NCI-H2171 (cell line): ENCODE data around the gene MEF2A.

ENCODE experiments used
- DNase-seq: peaks from one replicate; lab custom pipeline; 2025; lab: John Stamatoyannopoulos, UW

Gene MEF2A

GRCh38 chr15:99564221-99565048 lies 1.3 kb upstream of the MEF2A start:
- DNase-seq, result peak; percentile 52

GRCh38 chr15:99565049-99565298 lies 810 bp upstream of the MEF2A start:
- DNase-seq, result no peak

GRCh38 chr15:99566157-99566897 lies 543 bp downstream of the MEF2A start:
- DNase-seq, result peak; percentile 32

GRCh38 chr15:99568625-99569352 lies 3.0 kb downstream of the MEF2A start:
- DNase-seq, result no peak

- DNase-seq, result no peak
These were observed 5.5 kb downstream of the MEF2A start for GRCh38 chr15:99571299-99571698.

GRCh38 chr15:99574048-99574447 lies 8.3 kb downstream of the MEF2A start:
- no peak for DNase-seq

- DNase-seq, result no peak
These were observed 8.7 kb downstream of the MEF2A start for GRCh38 chr15:99574502-99574901.

GRCh38 chr15:99578809-99579208 lies 13.0 kb downstream of the MEF2A start:
- no peak for DNase-seq

GRCh38 chr15:99580076-99580475 lies 14.3 kb downstream of the MEF2A start:
- no peak for DNase-seq

- DNase-seq, result no peak
These were observed 16.8 kb downstream of the MEF2A start for GRCh38 chr15:99582508-99582960.

GRCh38 chr15:99584081-99584600 lies 18.4 kb downstream of the MEF2A start:
- DNase-seq, result no peak

- DNase-seq, result no peak
These were observed 20.3 kb downstream of the MEF2A start for GRCh38 chr15:99586121-99586520.

GRCh38 chr15:99589801-99590200 lies 24.0 kb downstream of the MEF2A start:
- DNase-seq, result no peak

- DNase-seq, result no peak
These were observed 25.3 kb downstream of the MEF2A start for GRCh38 chr15:99590913-99591646.

- DNase-seq, result no peak
These were observed 26.5 kb downstream of the MEF2A start for GRCh38 chr15:99592145-99592791.

GRCh38 chr15:99593070-99593469 lies 27.3 kb downstream of the MEF2A start:
- no peak for DNase-seq

GRCh38 chr15:99594916-99595315 lies 29.1 kb downstream of the MEF2A start:
- no peak for DNase-seq

- DNase-seq, result no peak
These were observed 32.5 kb downstream of the MEF2A start for GRCh38 chr15:99598296-99598695.

GRCh38 chr15:99603828-99604227 lies 38.0 kb downstream of the MEF2A start:
- DNase-seq, result no peak

- no peak for DNase-seq
These were observed 39.1 kb downstream of the MEF2A start for GRCh38 chr15:99604865-99605264.

- DNase-seq, result no peak
These were observed 39.7 kb downstream of the MEF2A start for GRCh38 chr15:99605490-99605931.
